Coronary artery (tissue), 2 donors: ENCODE results near the gene DPP8.
A peak's percentile ranks its signal among the peaks of the same experiment; 100 is the strongest.
"Not testable (repeated sequence)": the region's sequence is repeated elsewhere in the genome, so short reads cannot be mapped to it uniquely, and the experiment has no call there.

Experiments
- DNase-seq: peaks from one replicate; pipeline ENCODE4 v3.0.0-alpha.2; 2017; ENCODE audit warnings: low spot score
- H3K27ac ChIP-seq, 2 donors: fragments of 200-600 bp; sonication (generic); one replicate each; pipeline ENCODE4 v1.5.1; 2016 to 2019
- H3K4me3 ChIP-seq: fragments of 200-600 bp; sonication (generic); 2 replicates; pipeline ENCODE4 v1.5.1; 2016; ENCODE audit warnings: mild to moderate bottlenecking, moderate library complexity
- CTCF ChIP-seq: fragments of 200-600 bp; sonication (generic); IDR thresholded peaks from one replicate; pipeline ENCODE4 v1.5.1; 2019; ENCODE audit warnings: antibody characterized with exemption

The DPP8 gene

DNA sequence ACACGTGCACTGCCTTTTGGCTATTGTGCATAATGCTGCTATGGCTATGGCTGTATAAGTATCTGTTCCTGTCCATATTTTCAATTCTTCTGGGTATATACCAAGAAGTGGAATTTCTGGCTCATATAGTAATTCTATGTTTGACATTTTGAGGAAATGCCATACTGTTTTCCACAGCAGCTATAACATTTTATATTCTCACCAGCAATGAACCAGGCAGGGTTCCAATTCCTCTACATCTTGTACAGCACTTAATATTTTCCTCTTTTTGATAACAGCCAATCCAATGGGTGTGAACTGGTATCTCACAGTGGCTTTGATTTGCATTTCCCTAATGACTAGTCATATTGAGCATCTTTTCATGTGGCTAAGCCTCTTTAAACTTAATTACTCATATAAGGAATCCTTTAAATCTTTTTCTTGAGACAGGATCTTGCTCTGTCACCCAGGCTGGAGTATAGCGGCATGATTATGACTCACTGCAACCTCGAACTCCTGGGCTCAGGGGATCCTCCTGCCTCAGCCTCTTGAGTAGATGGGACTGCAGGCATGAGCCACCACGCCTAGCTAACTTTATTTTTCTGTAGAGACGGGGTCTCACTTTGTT is 56.6 kb downstream of the DPP8 start:
- TF ChIP-seq CTCF, result no peak
- no peak for DNase-seq
- H3K4me3 ChIP-seq, result no peak overlapping the region
- no peak overlapping the region for H3K27ac ChIP-seq

DNA sequence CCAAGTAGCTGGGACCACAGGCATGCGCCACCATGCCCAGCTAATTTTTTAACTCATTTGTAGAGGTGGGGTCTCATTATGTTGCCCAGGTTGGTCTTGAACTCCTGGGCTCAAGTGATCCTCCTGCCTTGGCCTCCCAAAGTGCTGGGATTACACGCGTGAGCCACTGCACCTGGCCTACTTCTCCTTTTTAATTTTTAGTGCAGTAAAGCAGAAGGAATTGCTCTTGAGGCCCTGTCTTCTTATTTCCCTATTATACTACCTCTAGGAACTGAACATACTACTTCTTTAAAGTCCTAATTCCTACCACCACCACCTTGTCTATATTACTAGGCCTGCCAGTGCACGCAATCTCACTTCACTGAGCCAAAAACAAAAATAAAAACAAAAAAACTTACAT is 62.2 kb downstream of the DPP8 start:
- not testable (repeated sequence) for H3K4me3 ChIP-seq, H3K27ac ChIP-seq, DNase-seq

GRCh38 chr15:65451989-65452388 is 65.5 kb downstream of the DPP8 start:
- Histone ChIP-seq H3K27ac (no peak overlapping the region), H3K4me3 (no peak overlapping the region)
- no peak for TF ChIP-seq CTCF
- DNase-seq, result no peak

DNA sequence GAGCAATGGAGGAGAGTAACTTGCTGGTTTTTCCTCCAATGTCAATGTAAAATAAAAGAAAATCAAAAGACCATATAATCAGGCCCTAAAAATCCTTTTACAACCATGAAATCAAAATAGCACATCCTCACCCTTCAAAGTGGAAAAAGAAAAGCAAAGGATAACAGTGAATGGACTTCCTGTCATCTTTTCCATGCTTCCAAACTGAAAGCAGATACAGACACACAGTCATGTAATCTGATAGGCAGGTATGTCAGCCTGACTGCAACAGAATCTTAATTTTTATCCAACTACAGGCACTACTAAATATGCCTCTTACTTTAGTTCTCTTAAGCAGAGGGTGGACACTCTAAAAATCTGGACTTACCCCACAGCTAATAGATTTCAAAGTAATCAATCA is 66.9 kb downstream of the DPP8 start:
- TF ChIP-seq CTCF, result no peak
- DNase-seq, result no peak
- Histone ChIP-seq H3K27ac (no peak overlapping the region), H3K4me3 (no peak overlapping the region)

GRCh38 chr15:65447145-65447544 is 70.3 kb downstream of the DPP8 start:
- no peak overlapping the region for H3K27ac ChIP-seq
- DNase-seq, result no peak
- TF ChIP-seq CTCF, result no peak
- H3K4me3 ChIP-seq, result no peak overlapping the region

DNA sequence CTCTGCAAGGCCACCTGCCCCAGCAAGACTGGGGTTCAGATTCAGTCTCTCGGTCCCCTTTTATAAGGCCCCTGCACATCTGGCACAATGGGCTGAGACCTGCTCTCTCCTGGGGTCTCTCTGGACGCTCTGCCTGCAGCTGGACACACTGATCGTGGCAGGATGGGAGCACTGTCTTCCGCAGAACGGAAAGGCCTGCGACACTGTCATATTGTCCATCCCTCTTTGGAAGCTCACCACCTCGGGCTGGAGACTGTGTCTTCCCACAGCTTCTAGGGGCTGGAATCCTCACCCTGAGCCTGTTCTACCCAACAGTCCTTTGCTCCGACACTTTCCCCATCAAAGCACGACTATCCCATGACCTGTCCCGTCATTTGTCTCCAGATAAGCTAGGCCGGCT is 83.3 kb downstream of the DPP8 start:
- no peak for TF ChIP-seq CTCF
- H3K4me3 ChIP-seq, result no peak overlapping the region
- peak; percentile 46 for DNase-seq

DNA sequence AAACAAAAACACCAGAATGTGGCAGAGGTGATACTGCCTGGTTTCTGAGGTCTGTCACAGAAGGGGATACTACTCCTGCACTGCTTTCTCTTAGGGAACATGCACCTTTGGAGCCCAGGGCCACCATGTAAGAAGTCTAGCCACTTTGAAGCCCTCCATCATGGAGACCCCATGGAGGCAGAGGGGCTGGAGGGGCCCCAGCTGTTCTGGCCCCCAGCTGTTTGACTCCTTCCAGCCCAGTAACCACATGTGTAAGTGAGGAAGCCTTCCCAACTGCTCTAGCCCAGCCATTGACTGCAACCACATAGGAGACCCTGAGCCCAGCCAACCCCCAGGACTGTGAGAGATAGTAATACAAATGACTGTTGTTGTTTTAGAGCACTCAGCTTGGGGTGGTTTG is 85.8 kb downstream of the DPP8 start:
- peak; percentile 24 for DNase-seq
- Histone ChIP-seq H3K27ac (no peak overlapping the region), H3K4me3 (no peak overlapping the region)
- TF ChIP-seq CTCF, result no peak

More for the DNA sequence above, 83.3 kb downstream of the DPP8 start:
- no peak overlapping the region for H3K27ac ChIP-seq
